Neural cell (in vitro differentiated cells): ENCODE data around the gene UFD1. TPM values are rescaled to one million over a fixed set of nuclear protein-coding genes. Genes with fewer than 3 reads are reported as not detected.
A peak's percentile ranks its signal among the peaks of the same experiment; 100 is the strongest.

ENCODE experiments used
- H2AFZ ChIP-seq: fragments of 200-600, 300-800 bp; sonication (generic), shearing (Covaris generic); 2 replicates; pipeline ENCODE4 v1.6.0; 2014; ENCODE audit warnings: low read depth, mild to moderate bottlenecking, antibody characterized with exemption, low read length, moderate library complexity
- H3F3A ChIP-seq: fragments of 200-600 bp; shearing (Covaris generic); 2 replicates; pipeline ENCODE4 v1.6.1; 2016; ENCODE audit warnings: mild to moderate bottlenecking, moderate library complexity, mixed read lengths, antibody characterized with exemption, low read length; ENCODE audit not compliant: insufficient read depth, poor library complexity, severe bottlenecking
- H3K27ac ChIP-seq: fragments of 200-600, 300-800 bp; sonication (generic), shearing (Covaris generic); 2 replicates; pipeline ENCODE4 v1.5.1; 2014; ENCODE audit warnings: mild to moderate bottlenecking, low read length, moderate library complexity
- H3K27me3 ChIP-seq: fragments of 300-800, 200-600 bp; sonication (generic), shearing (Covaris generic); 2 replicates; pipeline ENCODE4 v1.6.0; 2014; ENCODE audit warnings: mild to moderate bottlenecking, low read depth, low read length, moderate library complexity; ENCODE audit not compliant: insufficient read depth
- H3K36me3 ChIP-seq: fragments of 300-800, 200-600 bp; sonication (generic), shearing (Covaris generic); 2 replicates; pipeline ENCODE4 v1.5.1; 2014; ENCODE audit warnings: mild to moderate bottlenecking, antibody characterized with exemption, low read length, moderate library complexity; ENCODE audit not compliant: insufficient read depth
- H3K4me2 ChIP-seq: fragments of 300-800, 200-600 bp; sonication (generic), shearing (Covaris generic); 2 replicates; pipeline ENCODE4 v1.6.0; 2014; ENCODE audit warnings: mild to moderate bottlenecking, low read length
- H3K4me3 ChIP-seq: fragments of 300-800, 200-600 bp; sonication (generic), shearing (Covaris generic); 2 replicates; pipeline ENCODE4 v1.5.1; 2014; ENCODE audit warnings: mild to moderate bottlenecking, low read length, moderate library complexity
- H3K79me2 ChIP-seq: fragments of 200-600 bp; shearing (Covaris generic); replicated peaks from 2 replicates; pipeline ENCODE4 v1.6.0; 2014; ENCODE audit warnings: mild to moderate bottlenecking, low read length, moderate library complexity; ENCODE audit not compliant: insufficient read depth
- H3K9ac ChIP-seq: fragments of 300-800, 200-600 bp; sonication (generic), shearing (Covaris generic); 2 replicates; pipeline ENCODE4 v1.6.1; 2016; ENCODE audit warnings: mild to moderate bottlenecking, low read length, mixed read lengths
- H3K9me2 ChIP-seq: fragments of 200-600 bp; shearing (Covaris generic); 2 replicates; pipeline ENCODE4 v1.6.1; 2016; ENCODE audit warnings: mild to moderate bottlenecking, low read length, mixed read lengths; ENCODE audit not compliant: insufficient read depth
- H3K9me3 ChIP-seq: fragments of 200-600, 300-800 bp; sonication (generic), shearing (Covaris generic); 2 replicates; pipeline ENCODE4 v1.6.1; 2016; ENCODE audit warnings: mild to moderate bottlenecking, mixed run types, low read length, moderate library complexity, mixed read lengths
- H4K20me1 ChIP-seq: fragments of 200-600 bp; shearing (Covaris generic); 2 replicates; pipeline ENCODE4 v1.6.1; 2016; ENCODE audit warnings: mild to moderate bottlenecking, mixed run types; ENCODE audit not compliant: insufficient read depth
- EP300 ChIP-seq: fragments of 450-650 bp; conservative IDR thresholded peaks from 2 replicates; pipeline ENCODE4 v1.6.1; 2014; ENCODE audit warnings: antibody characterized with exemption, mild to moderate bottlenecking, moderate library complexity; ENCODE audit not compliant: poor library complexity, severe bottlenecking
- EZH2 ChIP-seq: fragments of 200-600, 300-800 bp; shearing (Covaris generic), sonication (generic); IDR thresholded peaks from 2 replicates; pipeline ENCODE4 v1.6.1; 2014; ENCODE audit warnings: antibody characterized with exemption, low read length, borderline replicate concordance, mild to moderate bottlenecking; ENCODE audit not compliant: insufficient read depth, poor library complexity, severe bottlenecking
- MXI1 ChIP-seq: fragments of 450-650 bp; conservative IDR thresholded peaks from 2 replicates; pipeline ENCODE4 v1.6.1; 2014; ENCODE audit warnings: antibody characterized with exemption, mild to moderate bottlenecking; ENCODE audit not compliant: poor library complexity, severe bottlenecking
- POLR2AphosphoS5 ChIP-seq: IDR thresholded peaks from 2 replicates; pipeline ENCODE4 v1.6.1; 2012
- RAD21 ChIP-seq: fragments of 450-650 bp; conservative IDR thresholded peaks from 2 replicates; pipeline ENCODE4 v1.6.1; 2014; ENCODE audit warnings: antibody characterized with exemption, mild to moderate bottlenecking, moderate library complexity
- SMC3 ChIP-seq: fragments of 450-650 bp; conservative IDR thresholded peaks from 2 replicates; pipeline ENCODE4 v1.6.1; 2014; ENCODE audit warnings: antibody characterized with exemption, mild to moderate bottlenecking, moderate library complexity; ENCODE audit not compliant: poor library complexity
- TAF1 ChIP-seq: IDR thresholded peaks from 2 replicates; pipeline ENCODE4 v1.6.1; 2012; ENCODE audit warnings: low read depth
- polyA plus RNA-seq: library from polyadenylated mRNA; depleted of rRNA; stranded (reverse); fragments of >200 nt; gene quantifications from 2 replicates; pipeline ENCODE4 v1.2.3, GENCODE V29; 2014
- TF ChIP-seq, protein P1 (sequence below): IDR thresholded peaks from 2 replicates; pipeline ENCODE4 v1.6.1; 2012; ENCODE audit warnings: borderline replicate concordance
- TF ChIP-seq, protein P2 (sequence below): fragments of 450-650 bp; IDR thresholded peaks from 2 replicates; pipeline ENCODE4 v1.5.1; 2014; ENCODE audit warnings: antibody characterized with exemption, mild to moderate bottlenecking, moderate library complexity; ENCODE audit not compliant: poor library complexity, severe bottlenecking

Gene UFD1
- polyA plus RNA-seq, 1 donor from 2014 or later = 56.9 TPM

DNA sequence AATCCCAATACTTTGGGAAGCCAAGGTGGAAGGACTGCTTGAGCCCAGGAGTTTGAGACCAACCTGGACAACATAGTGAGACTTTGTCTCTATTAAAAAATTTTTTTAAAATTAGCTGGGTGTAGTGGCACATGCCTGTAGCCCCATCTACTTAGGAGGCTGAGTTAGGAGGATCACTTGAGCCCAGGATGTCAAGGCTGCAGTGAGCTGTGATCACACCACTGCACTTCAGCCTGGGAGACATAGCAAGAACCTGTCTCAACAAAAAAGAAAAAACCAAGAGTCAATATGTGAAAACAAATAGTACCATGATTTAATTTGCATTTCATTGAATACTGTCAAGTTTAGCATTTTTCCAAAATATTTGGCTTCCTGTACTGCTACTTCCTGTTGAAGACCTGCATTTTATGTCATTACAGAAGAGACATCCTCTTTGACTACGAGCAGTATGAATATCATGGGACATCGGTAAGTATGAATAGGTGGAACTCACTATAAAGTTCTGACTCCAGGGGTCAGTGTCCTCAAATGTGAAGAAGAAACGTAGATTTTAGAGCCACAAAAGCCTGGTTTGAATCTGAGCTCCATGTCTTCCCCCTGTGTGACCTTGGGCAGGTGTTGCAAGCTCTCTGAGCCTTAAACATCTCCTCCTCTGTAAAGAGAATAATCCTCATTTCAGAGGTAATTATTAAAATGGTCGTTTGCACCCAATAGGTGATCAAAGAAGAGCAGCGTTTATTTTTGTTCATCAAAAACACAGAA is 16.8 kb upstream of the UFD1 start:
- H3K9me3 ChIP-seq = no peaks in the 10 kb centered on the region
- H3K4me2 ChIP-seq = no peak overlapping the region
- H2AFZ ChIP-seq = no peak overlapping the region
- H3K27me3 ChIP-seq = no peaks in the 10 kb centered on the region
- no peaks in the 10 kb centered on the region for H3F3A ChIP-seq
- TF ChIP-seq SMC3 (peak; percentile 20), TAF1 (no peak), EP300 (no peak)
- H3K79me2 ChIP-seq = no peaks in the 10 kb centered on the region
- H3K9ac ChIP-seq = no peak overlapping the region
- no peaks in the 10 kb centered on the region for H3K36me3 ChIP-seq
- H3K27ac ChIP-seq = no peak overlapping the region
- no peaks in the 10 kb centered on the region for H4K20me1 ChIP-seq
- H3K9me2 ChIP-seq = no peaks in the 10 kb centered on the region
- no peak overlapping the region for H3K4me3 ChIP-seq

DNA sequence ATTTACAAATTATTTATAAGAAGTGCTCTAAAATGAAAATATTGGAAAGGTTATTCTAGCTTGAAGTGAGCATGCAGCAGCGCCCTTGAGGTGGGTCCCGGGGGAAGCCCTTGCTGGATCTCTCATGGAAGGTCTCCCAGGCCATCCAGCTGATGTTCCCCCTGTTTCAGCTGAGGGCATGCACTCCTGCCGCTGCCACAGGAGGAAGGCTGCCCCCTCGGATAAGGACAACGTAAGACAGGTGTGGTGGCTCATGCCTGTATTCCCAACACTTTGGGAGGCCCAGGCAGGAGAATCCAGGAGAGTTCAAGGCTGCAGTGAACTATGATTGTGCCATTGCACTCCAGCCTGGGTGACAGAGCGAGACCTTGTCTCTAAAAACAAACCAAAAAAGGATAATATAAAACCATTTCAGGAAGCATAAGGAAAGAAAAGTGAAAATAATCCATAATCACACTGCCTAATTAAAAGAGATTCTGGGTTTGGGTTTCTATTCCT is 15.7 kb upstream of the UFD1 start:
- Histone ChIP-seq H3K27ac (no peak overlapping the region), H3K4me2 (no peak overlapping the region), H3K79me2 (no peaks in the 10 kb centered on the region), H2AFZ (no peak overlapping the region), H3K36me3 (no peaks in the 10 kb centered on the region), H3K9me2 (no peaks in the 10 kb centered on the region), H3K9ac (no peak overlapping the region), H3K4me3 (no peak overlapping the region), H3K9me3 (no peaks in the 10 kb centered on the region), H3K27me3 (no peaks in the 10 kb centered on the region), H4K20me1 (no peaks in the 10 kb centered on the region), H3F3A (no peaks in the 10 kb centered on the region)
- TF ChIP-seq SMC3 (no peak), EP300 (no peak), EZH2 (no peak), POLR2AphosphoS5 (no peak)
- TF ChIP-seq, protein P1, sequence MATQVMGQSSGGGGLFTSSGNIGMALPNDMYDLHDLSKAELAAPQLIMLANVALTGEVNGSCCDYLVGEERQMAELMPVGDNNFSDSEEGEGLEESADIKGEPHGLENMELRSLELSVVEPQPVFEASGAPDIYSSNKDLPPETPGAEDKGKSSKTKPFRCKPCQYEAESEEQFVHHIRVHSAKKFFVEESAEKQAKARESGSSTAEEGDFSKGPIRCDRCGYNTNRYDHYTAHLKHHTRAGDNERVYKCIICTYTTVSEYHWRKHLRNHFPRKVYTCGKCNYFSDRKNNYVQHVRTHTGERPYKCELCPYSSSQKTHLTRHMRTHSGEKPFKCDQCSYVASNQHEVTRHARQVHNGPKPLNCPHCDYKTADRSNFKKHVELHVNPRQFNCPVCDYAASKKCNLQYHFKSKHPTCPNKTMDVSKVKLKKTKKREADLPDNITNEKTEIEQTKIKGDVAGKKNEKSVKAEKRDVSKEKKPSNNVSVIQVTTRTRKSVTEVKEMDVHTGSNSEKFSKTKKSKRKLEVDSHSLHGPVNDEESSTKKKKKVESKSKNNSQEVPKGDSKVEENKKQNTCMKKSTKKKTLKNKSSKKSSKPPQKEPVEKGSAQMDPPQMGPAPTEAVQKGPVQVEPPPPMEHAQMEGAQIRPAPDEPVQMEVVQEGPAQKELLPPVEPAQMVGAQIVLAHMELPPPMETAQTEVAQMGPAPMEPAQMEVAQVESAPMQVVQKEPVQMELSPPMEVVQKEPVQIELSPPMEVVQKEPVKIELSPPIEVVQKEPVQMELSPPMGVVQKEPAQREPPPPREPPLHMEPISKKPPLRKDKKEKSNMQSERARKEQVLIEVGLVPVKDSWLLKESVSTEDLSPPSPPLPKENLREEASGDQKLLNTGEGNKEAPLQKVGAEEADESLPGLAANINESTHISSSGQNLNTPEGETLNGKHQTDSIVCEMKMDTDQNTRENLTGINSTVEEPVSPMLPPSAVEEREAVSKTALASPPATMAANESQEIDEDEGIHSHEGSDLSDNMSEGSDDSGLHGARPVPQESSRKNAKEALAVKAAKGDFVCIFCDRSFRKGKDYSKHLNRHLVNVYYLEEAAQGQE = no peak

DNA sequence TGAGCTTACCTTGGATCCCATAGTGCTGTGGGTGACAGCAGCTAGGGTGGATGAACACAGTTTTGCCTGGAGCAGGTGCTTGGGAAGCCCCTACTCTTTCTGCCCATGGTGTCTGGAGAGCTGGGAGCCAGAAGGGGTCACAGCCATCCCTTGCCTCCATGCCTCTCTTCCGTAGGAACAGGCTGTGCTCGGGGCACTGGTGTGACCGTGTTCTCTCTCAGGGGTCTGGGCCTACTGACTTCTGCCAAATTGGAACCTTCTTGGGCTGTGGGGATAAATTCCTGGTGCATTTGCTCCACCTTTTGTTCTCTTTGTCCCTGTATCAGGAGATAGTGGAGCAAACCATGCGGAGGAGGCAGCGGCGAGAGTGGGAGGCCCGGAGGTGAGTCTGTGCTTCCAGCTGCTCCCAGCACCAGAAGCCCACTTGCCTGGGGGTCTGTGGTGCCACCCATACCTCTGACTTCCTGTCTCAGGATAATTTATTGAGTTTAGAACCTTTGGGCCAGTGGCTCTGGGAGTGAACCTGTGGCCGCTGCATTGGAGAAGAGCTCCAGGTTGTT is 15.1 kb upstream of the UFD1 start:
- no peaks in the 10 kb centered on the region for H3K27me3 ChIP-seq
- H3K9ac ChIP-seq = no peak overlapping the region
- no peaks in the 10 kb centered on the region for H3F3A ChIP-seq
- H2AFZ ChIP-seq = no peak overlapping the region
- no peaks in the 10 kb centered on the region for H3K9me3 ChIP-seq
- no peaks in the 10 kb centered on the region for H4K20me1 ChIP-seq
- H3K36me3 ChIP-seq = no peaks in the 10 kb centered on the region
- TF ChIP-seq TAF1 (no peak), POLR2AphosphoS5 (no peak), EP300 (no peak), MXI1 (no peak), SMC3 (no peak), RAD21 (no peak)
- TF ChIP-seq, protein P2, sequence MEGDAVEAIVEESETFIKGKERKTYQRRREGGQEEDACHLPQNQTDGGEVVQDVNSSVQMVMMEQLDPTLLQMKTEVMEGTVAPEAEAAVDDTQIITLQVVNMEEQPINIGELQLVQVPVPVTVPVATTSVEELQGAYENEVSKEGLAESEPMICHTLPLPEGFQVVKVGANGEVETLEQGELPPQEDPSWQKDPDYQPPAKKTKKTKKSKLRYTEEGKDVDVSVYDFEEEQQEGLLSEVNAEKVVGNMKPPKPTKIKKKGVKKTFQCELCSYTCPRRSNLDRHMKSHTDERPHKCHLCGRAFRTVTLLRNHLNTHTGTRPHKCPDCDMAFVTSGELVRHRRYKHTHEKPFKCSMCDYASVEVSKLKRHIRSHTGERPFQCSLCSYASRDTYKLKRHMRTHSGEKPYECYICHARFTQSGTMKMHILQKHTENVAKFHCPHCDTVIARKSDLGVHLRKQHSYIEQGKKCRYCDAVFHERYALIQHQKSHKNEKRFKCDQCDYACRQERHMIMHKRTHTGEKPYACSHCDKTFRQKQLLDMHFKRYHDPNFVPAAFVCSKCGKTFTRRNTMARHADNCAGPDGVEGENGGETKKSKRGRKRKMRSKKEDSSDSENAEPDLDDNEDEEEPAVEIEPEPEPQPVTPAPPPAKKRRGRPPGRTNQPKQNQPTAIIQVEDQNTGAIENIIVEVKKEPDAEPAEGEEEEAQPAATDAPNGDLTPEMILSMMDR = no peak
- TF ChIP-seq, protein P1 = no peak
- no peaks in the 10 kb centered on the region for H3K9me2 ChIP-seq
- no peaks in the 10 kb centered on the region for H3K79me2 ChIP-seq
- H3K27ac ChIP-seq = no peak overlapping the region
- H3K4me3 ChIP-seq = no peak overlapping the region
- H3K4me2 ChIP-seq = no peak overlapping the region
